OCI-LY7 (cell line): ENCODE results near the gene NPDC1.

ENCODE experiments used
- EZH2phosphoT487 ChIP-seq: fragments of 200-600 bp; sonication (generic); IDR thresholded peaks from 2 replicates; pipeline ENCODE4 v1.6.1; 2018; ENCODE audit warnings: low read depth, borderline replicate concordance, mild to moderate bottlenecking, mixed run types, antibody characterized with exemption, low read length, moderate library complexity, mixed read lengths
- TF ChIP-seq, protein P1 (sequence below): fragments of 200-600 bp; sonication (generic); conservative IDR thresholded peaks from 2 replicates; pipeline ENCODE4 v1.5.1; 2014; ENCODE audit warnings: mild to moderate bottlenecking, antibody characterized with exemption, low read length, moderate library complexity, mixed read lengths

DNA sequence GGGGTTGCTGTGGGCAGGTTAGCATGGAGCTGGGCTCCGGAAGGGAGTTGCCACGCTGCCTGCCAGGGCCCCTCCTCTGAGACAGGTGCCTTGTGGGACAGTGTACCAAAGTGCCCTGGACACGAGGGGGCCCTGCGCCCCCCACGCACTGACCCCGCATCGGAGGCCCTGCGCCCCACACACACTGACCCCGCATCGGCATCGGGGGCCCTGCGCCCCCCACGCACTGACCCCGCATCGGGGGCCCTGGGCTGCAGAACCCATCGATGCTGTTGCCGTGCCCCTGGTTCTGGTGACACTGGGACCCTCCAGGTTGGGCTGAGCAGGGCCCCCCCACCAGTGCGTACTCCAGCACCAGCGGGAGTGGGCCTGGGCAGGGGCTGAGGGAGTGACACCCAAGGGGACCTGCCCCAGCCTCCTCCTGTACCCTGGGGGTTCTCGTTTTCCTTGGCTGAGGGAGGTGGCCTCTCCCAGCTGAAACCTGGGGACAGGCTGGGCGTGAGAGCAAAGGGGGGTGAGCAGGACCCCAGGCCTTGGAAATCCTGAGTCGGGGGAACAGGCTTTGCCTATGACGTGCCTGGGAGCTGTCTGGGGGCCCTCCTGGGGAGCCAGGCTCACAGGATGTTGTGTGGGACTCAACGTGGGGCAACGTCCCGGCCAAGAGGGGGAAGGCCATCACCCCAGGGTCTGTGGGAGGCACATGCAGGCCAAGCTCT lies 17.5 kb upstream of the NPDC1 start:
- TF ChIP-seq, protein P1, sequence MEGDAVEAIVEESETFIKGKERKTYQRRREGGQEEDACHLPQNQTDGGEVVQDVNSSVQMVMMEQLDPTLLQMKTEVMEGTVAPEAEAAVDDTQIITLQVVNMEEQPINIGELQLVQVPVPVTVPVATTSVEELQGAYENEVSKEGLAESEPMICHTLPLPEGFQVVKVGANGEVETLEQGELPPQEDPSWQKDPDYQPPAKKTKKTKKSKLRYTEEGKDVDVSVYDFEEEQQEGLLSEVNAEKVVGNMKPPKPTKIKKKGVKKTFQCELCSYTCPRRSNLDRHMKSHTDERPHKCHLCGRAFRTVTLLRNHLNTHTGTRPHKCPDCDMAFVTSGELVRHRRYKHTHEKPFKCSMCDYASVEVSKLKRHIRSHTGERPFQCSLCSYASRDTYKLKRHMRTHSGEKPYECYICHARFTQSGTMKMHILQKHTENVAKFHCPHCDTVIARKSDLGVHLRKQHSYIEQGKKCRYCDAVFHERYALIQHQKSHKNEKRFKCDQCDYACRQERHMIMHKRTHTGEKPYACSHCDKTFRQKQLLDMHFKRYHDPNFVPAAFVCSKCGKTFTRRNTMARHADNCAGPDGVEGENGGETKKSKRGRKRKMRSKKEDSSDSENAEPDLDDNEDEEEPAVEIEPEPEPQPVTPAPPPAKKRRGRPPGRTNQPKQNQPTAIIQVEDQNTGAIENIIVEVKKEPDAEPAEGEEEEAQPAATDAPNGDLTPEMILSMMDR: no peak
- no peak for TF ChIP-seq EZH2phosphoT487
